Ovary (tissue), 9 donors: ENCODE results near the gene RASGRP4. TPM values are rescaled to one million over a fixed set of nuclear protein-coding genes. Genes with fewer than 3 reads are reported as not detected.

Experiments
- DNase-seq, 5 donors: peaks; one replicate each; pipeline ENCODE4 v3.0.0-alpha.2; 2019 to 2020
- H3K27ac ChIP-seq, 2 donors: fragments of 200-600 bp; one replicate each; pipeline versions ENCODE4 v1.5.1 to v1.8.0; 2019 to 2022
- H3K27me3 ChIP-seq: fragments of 200-600 bp; one replicate; pipeline ENCODE4 v1.8.0; 2022
- H3K36me3 ChIP-seq: fragments of 200-600 bp; sonication (generic); one replicate; pipeline ENCODE4 v1.5.1; 2019
- H3K4me1 ChIP-seq: one replicate; pipeline ENCODE4 v1.8.1; 2013; ENCODE audit warnings: mild to moderate bottlenecking, moderate library complexity; ENCODE audit not compliant: insufficient read depth
- H3K4me3 ChIP-seq: fragments of 200-600 bp; sonication (generic); one replicate; pipeline ENCODE4 v1.5.1; 2017
- H3K9me3 ChIP-seq, 2 donors: fragments of 200-600 bp in 1 of 2; sonication (generic) in 1 of 2; one replicate each; pipeline versions ENCODE4 v1.5.1 to v1.8.1; 2013 to 2019; ENCODE audit warnings: mild to moderate bottlenecking in 1 of 2, moderate library complexity in 1 of 2
- EP300 ChIP-seq: sonication (generic); formaldehyde crosslinking; IDR thresholded peaks from one replicate; pipeline ENCODE4 v1.6.1; 2017; ENCODE audit warnings: antibody characterized with exemption
- POLR2A ChIP-seq: fragments of 450-650 bp; IDR thresholded peaks from one replicate; pipeline ENCODE4 v1.6.1; 2017; ENCODE audit warnings: antibody characterized with exemption, mild to moderate bottlenecking, moderate library complexity
- WGBS, 3 donors: extraction: QIAGEN DNeasy Blood & Tissue Kit in 1 of 3; methylation state at CpG; one replicate each; pipeline versions ENCODE4 v1.1.5 to v1.1.7; 2013 to 2017; 5-methylcytosine and 5-hydroxymethylcytosine counted together
- intact Hi-C, 4 donors: fragments of 100-400 bp; cut with DNase I; formaldehyde crosslinking; loops; one replicate each; pipeline versions ENCODE4 v1.11.0 to v1.15.1; 2022 to 2023
- polyA plus RNA-seq, 2 donors: library from polyadenylated mRNA; stranded (reverse); fragments of 200-250 nt in 1 of 2; fragments of 350-450 nt in 1 of 2; fragmentation: Illumina TruSeq in 1 of 2; extraction: RNeasy Lipid Tissue Mini Kit (QIAGEN cat#74804) in 1 of 2; gene quantifications; one replicate each; pipeline ENCODE4 v1.2.3, GENCODE V29; 2013 to 2014
- total RNA-seq, 7 donors: library from RNA; depleted of rRNA in 2 of 7; stranded (reverse); fragments of >200 nt in 2 of 7; fragmentation: NEBNext Ultra II Directional in 3 of 7; extraction: Animal tissue kit (Norgen Biotek cat#: 25700) in 3 of 7; gene quantifications; one replicate each; pipeline versions ENCODE4 v1.1.0 to v1.2.4, GENCODE V29; 2016 to 2023
- TF ChIP-seq, protein P1 (sequence below), 3 donors: fragments of 450-650 bp in 2 of 3; fragments of 200-600 bp in 1 of 3; IDR thresholded peaks; one replicate each; pipeline versions ENCODE4 v1.5.1 to v1.8.0; 2016 to 2022; ENCODE audit warnings: antibody characterized with exemption in 3 of 3, mild to moderate bottlenecking in 1 of 3
- donor health status: DM: no; HTN: no; CAD: no; lungs with moderate emphysema.
- donor health status: DM: no; HTN: no; CAD: no.
- donor health status: Bipolar disorder and iron deficiency.
- donor health status: DM: yes; HTN: yes; CAD: no.
- donor health status: DM: no; HTN: no; CAD: no.
- donor health status: DM: yes; HTN: yes; CAD: no.

The RASGRP4 gene
- total and polyA plus RNA-seq, 9 donors = 0.45 to 2.5 (median 0.84) TPM

DNA sequence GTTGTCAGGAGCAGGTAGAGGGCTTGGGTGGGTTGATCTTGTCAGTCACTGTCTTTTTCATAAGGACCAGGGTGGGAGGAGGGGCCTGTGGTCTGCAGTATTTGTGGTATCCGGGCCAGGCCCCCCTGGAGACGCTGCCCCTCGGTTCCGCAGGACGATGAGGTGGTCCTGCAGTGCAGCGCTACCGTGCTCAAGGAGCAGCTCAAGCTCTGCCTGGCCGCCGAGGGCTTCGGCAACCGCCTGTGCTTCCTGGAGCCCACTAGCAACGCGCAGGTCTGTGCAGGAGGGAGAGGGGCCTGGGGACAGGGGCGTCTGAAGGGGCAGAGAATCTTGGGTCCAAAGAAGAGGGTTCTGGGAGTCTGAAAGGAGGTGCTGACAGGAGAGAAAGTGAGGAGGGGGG, 14.6 kb upstream of the RASGRP4 start:
- no peaks in the 10 kb centered on the region for H3K27me3 ChIP-seq
- no peaks in the 10 kb centered on the region for H3K4me1 ChIP-seq
- DNase-seq = no peak
- H3K4me3 ChIP-seq = no peak overlapping the region
- no peaks in the 10 kb centered on the region for H3K9me3 ChIP-seq
- intact Hi-C loops = no loop called here
- no peaks in the 10 kb centered on the region for H3K36me3 ChIP-seq
- no peak overlapping the region for H3K27ac ChIP-seq
- TF ChIP-seq EP300 = no peak
- no peak for TF ChIP-seq POLR2A
- TF ChIP-seq, protein P1, sequence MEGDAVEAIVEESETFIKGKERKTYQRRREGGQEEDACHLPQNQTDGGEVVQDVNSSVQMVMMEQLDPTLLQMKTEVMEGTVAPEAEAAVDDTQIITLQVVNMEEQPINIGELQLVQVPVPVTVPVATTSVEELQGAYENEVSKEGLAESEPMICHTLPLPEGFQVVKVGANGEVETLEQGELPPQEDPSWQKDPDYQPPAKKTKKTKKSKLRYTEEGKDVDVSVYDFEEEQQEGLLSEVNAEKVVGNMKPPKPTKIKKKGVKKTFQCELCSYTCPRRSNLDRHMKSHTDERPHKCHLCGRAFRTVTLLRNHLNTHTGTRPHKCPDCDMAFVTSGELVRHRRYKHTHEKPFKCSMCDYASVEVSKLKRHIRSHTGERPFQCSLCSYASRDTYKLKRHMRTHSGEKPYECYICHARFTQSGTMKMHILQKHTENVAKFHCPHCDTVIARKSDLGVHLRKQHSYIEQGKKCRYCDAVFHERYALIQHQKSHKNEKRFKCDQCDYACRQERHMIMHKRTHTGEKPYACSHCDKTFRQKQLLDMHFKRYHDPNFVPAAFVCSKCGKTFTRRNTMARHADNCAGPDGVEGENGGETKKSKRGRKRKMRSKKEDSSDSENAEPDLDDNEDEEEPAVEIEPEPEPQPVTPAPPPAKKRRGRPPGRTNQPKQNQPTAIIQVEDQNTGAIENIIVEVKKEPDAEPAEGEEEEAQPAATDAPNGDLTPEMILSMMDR (IDR thresholded peaks at IDR 0.05) = no peak
- WGBS, 3 donors = 68 to 70% (median 69%) methylated on average over 14 of the region's 14 CpGs

DNA sequence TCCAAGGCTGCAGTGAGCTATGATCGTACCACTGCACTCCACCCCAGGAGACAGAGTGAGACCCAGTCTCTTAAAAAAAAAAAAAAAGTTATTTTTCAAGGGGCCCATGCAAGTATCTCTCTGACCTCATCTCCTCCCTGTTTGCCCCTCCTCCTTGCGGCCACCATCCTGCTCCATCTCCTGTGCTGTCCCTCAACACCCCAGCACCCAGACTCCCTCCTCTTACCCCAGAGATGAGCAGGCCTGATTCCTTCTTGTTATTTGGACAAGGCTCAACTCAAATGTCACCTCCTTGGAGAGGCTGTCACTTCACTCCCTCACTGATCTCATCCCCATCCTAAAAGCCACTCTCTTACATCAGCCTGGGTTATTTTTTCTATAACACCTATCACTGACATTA, 11.9 kb upstream of the RASGRP4 start:
- H3K27ac ChIP-seq = no peak overlapping the region
- no peak for TF ChIP-seq EP300
- TF ChIP-seq POLR2A = no peak
- TF ChIP-seq, protein P1 (IDR thresholded peaks at IDR 0.05) = no peak
- H3K9me3 ChIP-seq = no peaks in the 10 kb centered on the region
- H3K4me1 ChIP-seq = no peaks in the 10 kb centered on the region
- no peaks in the 10 kb centered on the region for H3K36me3 ChIP-seq
- intact Hi-C loops = no loop called here
- H3K4me3 ChIP-seq = no peak overlapping the region
- no peak for DNase-seq
- H3K27me3 ChIP-seq = no peaks in the 10 kb centered on the region
- 58 to 78% (median 64%) methylated on average over 2 of the region's 2 CpGs for WGBS, 3 donors

DNA sequence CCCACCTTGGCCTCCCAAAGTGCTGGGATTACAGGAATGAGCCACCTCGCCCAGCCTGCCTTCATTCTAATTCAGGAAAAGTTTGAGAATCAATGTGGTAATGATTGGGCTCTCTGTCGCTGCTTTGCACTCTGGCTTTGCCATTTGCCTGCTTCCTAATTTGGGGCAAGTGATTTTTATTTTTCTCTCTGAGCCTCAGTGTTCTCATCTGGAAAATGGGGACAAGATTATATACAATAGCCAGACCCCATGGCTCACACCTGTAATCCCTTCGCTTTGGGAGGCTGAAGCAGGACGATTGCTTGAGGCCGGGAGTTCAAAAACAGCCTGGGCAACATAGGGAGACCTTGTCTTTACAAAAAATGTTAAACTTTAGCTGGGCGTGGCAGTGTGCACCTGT, 11.3 kb upstream of the RASGRP4 start:
- no peaks in the 10 kb centered on the region for H3K27me3 ChIP-seq

DNA sequence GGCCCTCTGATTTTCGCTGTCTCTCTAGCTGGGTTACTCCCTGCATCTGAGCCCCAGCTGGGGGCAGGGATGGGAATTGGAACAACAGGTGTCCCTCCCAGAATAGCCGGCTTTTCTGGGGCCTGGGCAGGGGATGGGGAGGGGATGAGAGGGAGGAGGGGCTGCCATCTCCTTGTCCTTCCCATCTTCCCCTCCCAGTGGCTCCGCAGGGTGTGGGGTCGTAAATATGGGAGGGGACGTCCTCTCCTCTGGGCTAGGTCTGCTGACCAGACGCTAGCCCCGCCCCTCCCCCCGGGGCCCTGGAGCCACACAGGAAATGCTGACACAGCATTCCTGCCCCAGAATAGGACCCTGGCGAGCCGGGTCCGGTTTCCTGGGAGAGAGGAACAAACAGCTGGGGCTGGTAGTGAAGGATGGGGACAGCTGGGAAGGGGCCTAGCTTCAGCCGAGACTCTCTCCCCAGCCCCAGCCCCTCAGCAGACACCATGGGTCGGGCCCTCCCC, 8.6 kb upstream of the RASGRP4 start:
- Histone ChIP-seq H3K36me3 (no peaks in the 10 kb centered on the region), H3K27me3 (no peaks in the 10 kb centered on the region), H3K9me3 (no peaks in the 10 kb centered on the region), H3K27ac (no peak overlapping the region), H3K4me1 (no peaks in the 10 kb centered on the region), H3K4me3 (no peak overlapping the region)
- TF ChIP-seq POLR2A (no peak), EP300 (no peak)
- TF ChIP-seq, protein P1 (IDR thresholded peaks at IDR 0.05) = no peak
- 9 to 14% (median 9%) methylated on average over 12 to 13 of the region's 13 CpGs for WGBS, 3 donors
- intact Hi-C loops = no loop called here
- DNase-seq = no peak

More for the DNA sequence above, 11.3 kb upstream of the RASGRP4 start:
- Histone ChIP-seq H3K27ac (no peak overlapping the region), H3K9me3 (no peaks in the 10 kb centered on the region), H3K36me3 (no peaks in the 10 kb centered on the region), H3K4me1 (no peaks in the 10 kb centered on the region), H3K4me3 (no peak overlapping the region)
- WGBS, 3 donors = 86 to 92% (median 88%) methylated on average over 6 of the region's 6 CpGs
- TF ChIP-seq EP300 = no peak
- no peak for TF ChIP-seq POLR2A
- TF ChIP-seq, protein P1 (IDR thresholded peaks at IDR 0.05) = no peak
- DNase-seq = no peak
- intact Hi-C loops = no loop called here
